Measurements from ENCODE around the gene FRK.

DNA sequence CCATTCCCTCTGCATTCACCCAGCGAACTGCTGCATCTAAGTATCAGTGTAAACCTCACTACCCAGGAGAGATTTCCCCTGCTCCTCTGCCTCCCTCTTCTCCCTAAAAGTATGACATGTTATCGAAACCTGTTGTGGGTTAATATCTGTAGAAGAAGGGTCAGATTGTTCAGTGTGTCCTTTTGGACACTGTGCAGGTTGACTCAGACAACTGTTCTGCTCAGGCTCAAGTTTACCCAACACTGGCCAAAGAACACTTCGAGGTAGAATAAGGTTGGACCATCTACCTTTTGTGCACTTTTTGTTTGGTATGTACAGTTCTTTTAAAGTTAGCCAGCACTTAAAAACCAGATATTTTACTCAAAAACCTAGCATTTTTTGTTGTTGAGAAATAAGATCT lies 44.6 kb upstream of the FRK start:
- TF ChIP-seq, protein P1, sequence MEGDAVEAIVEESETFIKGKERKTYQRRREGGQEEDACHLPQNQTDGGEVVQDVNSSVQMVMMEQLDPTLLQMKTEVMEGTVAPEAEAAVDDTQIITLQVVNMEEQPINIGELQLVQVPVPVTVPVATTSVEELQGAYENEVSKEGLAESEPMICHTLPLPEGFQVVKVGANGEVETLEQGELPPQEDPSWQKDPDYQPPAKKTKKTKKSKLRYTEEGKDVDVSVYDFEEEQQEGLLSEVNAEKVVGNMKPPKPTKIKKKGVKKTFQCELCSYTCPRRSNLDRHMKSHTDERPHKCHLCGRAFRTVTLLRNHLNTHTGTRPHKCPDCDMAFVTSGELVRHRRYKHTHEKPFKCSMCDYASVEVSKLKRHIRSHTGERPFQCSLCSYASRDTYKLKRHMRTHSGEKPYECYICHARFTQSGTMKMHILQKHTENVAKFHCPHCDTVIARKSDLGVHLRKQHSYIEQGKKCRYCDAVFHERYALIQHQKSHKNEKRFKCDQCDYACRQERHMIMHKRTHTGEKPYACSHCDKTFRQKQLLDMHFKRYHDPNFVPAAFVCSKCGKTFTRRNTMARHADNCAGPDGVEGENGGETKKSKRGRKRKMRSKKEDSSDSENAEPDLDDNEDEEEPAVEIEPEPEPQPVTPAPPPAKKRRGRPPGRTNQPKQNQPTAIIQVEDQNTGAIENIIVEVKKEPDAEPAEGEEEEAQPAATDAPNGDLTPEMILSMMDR (conservative IDR thresholded peaks at IDR 0.05; ENCODE audit: low read length), result no peak
- no peak for TF ChIP-seq EZH2phosphoT487 (IDR thresholded peaks at IDR 0.05; ENCODE audit: borderline replicate concordance)

All from Loucy (cell line).